HG02943 (cell line): Measurements from ENCODE around the gene COPE.
"Not testable (repeated sequence)": the region's sequence is repeated elsewhere in the genome, so short reads cannot be mapped to it uniquely, and the experiment has no call there.

ENCODE experiments used
- ATAC-seq: cut with Tn5 transposase; IDR thresholded peaks from one replicate; pipeline ENCODE4 v1.9.1; 2021; ENCODE audit warnings: mild to moderate bottlenecking, low read depth, moderate library complexity; ENCODE audit not compliant: unreplicated experiment

Gene COPE

DNA sequence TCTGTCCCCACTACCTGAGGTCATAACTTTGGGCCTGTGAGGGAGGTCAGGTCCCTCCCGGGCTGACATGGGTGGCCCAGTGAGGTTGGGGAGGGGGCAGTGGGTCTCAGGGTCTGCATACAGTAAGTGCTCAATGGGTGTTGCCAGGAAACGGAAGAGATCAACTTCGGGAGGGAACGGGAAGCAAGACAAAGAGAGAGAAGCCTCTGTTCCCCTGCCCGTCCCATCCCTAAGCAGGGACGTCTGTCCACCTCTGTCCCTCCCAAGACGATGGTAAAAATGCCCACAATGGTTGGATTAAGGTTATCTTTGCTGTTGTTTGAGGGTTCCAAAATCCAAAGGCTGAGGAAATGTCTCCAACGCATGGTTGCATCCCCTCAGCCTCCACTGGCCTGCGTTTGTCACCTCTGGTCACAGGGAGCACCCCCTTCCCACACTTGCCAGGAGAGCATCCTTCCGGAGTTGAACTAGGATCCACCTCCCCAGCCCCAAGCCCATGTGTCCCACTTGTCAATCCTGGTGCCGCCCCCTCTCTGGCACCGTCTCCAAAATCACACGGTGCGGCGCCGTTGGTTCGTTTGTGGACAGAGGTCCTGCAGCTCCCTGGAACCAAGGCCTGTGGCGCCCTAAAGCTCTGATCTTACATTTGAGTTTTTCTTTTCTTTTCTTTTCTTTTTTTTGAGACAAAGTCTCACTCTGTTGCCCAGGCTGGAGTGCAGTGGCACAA is 22.6 kb upstream of the COPE start:
- ATAC-seq = no peak

- no peak for ATAC-seq
Measured at GRCh38 chr19:18940769-18941627, 21.8 kb upstream of the COPE start, which contains the start of gene HOMER3. Gene HOMER3, minus strand, starts transcription at chr19:18941217. Its CDS starts 2,235 bp downstream, at chr19:18938982.

GRCh38 chr19:18939922-18940768 is 21.0 kb upstream of the COPE start:
- no peak for ATAC-seq

DNA sequence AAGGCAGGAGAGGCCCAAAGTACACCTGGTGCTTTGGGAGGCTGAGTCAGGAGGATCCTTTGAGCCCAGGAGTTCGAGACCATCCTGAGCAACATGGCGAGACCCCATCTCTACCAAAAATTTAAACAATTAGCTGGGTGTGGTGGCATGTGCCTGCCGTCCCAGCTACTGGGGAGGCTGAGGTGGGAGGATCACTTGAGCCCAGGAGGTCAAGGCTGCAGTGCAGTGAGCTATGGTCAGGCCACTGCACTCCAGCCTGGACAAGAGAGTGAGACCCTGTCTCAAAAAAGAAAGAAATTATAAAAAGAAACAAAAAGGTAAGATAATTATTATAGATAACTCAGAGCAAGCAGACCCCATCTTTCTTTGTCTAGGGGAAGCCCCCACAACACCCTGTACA is 20.0 kb upstream of the COPE start:
- no peak for ATAC-seq

- ATAC-seq = no peak
Measured at GRCh38 chr19:18933297-18933696, 14.1 kb upstream of the COPE start.

- no peak for ATAC-seq
Measured at GRCh38 chr19:18932216-18932841, 13.1 kb upstream of the COPE start.

- ATAC-seq = no peak
Measured at GRCh38 chr19:18931316-18932162, 12.4 kb upstream of the COPE start.

- no peak for ATAC-seq
Measured at GRCh38 chr19:18929311-18929710, 10.1 kb upstream of the COPE start.

DNA sequence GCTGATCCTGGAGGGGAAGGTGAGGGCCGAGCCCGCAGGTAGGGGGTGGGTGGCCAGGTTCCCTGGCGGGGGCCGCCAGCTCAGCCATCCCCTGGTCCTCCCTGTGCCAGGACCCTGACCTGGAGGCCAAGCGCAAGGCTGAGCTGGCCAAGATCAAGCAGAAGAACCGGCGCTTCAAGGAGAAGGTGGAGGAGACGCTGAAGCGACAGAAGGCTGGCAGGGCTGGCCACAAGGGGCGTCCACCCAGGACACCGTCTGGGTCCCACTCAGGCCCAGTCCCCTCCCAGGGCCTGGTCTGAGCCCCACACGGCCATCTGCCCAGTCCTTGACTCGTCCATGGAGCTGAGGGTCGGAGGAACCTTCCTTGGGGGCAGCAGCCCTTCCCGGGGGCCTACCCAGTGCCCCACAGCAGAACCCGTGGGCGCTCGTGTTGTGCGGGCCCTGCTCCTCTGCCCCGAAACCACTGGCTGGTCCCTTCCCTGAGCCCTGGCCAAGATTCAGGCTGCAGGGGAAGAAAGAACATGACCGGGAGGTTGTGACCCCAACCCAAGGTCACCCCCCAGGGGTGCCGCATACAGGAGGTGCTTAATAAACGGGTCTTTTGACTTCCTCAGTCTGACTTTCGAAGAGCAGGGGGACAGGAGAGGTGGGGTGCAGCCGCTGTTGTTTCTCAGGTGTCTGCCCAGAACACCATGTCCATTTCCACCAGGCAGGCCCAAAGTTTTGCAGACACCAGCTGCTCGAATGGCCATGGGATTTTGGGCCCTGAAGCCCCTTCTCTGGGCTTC is 9.0 kb upstream of the COPE start:
- no peak for ATAC-seq

- ATAC-seq = no peak
Measured at GRCh38 chr19:18924684-18925213, 5.6 kb upstream of the COPE start.

DNA sequence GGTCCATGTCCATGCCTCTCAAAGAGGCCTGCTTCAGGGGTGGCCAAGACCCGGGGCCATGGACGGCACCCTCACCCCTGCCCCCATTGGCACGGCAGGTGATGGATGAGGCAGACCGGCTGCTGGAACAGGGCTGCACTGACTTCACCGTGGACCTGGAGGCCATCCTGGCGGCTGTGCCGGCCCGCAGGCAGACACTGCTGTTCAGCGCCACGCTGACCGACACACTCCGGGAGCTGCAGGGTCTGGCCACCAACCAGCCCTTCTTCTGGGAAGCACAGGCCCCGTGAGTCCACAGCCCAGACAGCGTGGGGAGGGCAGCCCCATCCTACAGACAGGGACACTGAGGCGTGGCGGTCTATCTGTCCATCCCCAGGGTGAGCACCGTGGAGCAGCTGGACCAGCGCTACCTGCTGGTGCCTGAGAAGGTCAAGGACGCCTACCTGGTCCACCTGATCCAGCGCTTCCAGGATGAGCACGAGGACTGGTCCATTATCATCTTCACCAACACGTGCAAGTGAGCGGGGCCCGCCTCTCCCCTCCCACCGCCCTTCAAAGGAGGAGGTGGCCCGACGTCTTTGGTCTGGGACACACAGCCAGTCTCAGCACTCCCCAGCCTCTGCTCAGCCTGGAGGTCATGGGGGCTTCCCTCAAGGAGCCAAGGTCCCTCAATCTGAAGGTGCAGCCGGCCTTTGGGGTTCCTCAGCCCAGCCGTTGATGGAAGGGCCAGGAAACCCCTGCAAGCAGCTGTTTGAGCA is 3.2 kb upstream of the COPE start:
- no peak for ATAC-seq

DNA sequence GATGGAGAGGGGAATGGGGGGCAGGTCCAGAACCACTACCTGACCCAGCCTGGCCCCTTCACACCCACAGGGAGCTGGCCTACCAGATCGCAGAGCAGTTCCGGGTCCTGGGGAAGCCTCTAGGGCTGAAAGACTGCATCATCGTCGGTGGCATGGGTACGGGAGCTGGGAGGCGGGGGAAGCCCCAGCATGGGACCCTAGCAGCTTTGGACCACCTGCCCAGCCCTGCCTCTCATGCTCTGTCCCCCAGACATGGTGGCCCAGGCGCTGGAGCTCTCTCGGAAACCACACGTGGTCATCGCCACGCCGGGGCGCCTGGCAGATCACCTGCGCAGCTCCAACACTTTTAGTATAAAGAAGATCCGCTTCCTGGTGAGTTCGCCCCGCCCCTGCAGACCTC is 2.4 kb upstream of the COPE start:
- no peak for ATAC-seq

- no peak for ATAC-seq
Measured at GRCh38 chr19:18920400-18920799, 1.2 kb upstream of the COPE start.

- ATAC-seq = no peak
Measured at GRCh38 chr19:18919900-18920214, 670 bp upstream of the COPE start.

DNA sequence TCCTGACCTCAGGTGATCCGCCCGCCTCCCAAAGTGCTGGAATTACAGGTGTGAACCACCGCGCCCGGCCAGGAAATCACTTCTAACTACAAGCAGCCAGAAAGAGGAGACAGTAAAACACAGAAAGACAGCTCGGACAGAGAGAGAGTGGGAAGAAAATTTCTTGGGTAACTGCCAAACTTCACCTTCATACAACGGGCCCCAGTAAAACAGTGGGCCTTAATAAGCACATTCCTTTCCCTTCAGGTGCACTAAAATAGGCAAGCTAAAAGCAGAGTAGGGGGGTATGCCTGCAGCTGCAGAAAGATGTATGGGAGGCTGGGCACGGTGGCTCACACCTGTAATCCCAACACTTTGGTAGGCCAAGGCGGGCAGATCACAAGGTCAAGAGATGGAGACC is 1.6 kb downstream of the COPE start:
- not testable (repeated sequence) for ATAC-seq

DNA sequence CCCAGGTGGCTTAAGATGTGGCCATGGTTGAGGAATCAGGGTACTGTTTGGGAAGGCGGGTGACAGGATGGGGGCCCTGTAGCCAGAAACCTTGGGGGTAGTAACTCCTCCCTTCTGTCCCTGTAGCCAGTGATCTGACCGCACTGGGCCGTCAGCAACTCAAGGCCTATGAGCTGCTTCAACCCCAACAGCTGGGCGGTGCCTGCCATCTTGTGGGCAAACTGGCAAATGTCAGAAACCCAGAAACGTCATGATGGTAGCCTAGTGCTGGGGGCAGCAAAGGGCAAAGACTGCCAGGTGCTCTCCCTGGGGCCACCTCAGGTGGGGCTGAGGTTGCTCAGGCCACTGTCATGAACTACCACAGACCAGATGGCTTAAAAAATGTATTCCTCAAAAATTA is 3.5 kb downstream of the COPE start:
- no peak for ATAC-seq

DNA sequence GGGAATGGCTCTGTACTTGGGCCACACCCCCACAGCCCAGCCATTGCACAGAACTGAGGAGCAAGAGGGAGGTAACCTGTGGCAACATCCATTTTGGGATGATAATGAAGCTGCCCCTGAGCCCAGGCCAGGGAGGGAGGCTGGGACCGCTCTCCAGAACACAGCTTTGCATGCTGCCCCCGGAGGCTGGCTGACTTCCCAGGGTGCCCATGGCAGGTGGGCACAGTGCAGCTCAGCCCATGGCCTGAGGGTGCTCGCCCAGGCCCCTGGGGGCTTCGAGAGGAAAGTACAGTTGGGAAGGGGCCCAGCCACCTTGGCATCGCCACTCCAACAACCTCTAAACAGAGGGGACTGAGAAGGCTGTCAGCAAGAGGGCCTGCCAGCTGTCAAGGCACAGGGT is 5.7 kb downstream of the COPE start:
- no peak for ATAC-seq

DNA sequence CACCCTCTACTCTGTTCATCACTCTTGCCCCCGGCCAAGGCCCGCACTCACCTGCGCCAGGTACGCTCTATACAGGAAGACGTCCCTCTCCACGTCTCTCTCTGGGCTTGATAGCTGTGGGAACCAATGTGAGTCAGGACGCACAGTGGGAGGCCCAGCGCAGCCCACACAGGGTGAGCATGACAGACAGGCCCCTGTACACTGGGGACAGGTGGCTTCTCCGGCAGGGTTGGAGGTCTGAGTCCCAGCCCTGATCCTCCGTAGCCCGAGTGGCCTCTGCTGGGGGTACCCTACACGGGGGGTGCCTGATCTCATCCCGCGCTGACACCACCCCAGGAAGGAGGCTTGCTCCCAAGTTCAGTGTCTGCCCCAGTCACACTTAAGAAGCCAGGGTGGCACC is 6.3 kb downstream of the COPE start:
- ATAC-seq = no peak
